Activated CD4-positive, alpha-beta T cell treated with anti-CD3 and anti-CD28 coated beads for 36 hours (primary cell): ENCODE data around the gene ARHGEF40. TPM values are rescaled to one million over a fixed set of nuclear protein-coding genes. Genes with fewer than 3 reads are reported as not detected.
"Not testable (repeated sequence)": the region's sequence is repeated elsewhere in the genome, so short reads cannot be mapped to it uniquely, and the experiment has no call there.

Experiments used
- ATAC-seq: fragments of 200-7000 bp; cut with Tn5 transposase; one replicate; pipeline ENCODE4 v1.10.0; 2021; ENCODE audit warnings: mild to moderate bottlenecking, moderate library complexity
- CTCF ChIA-PET: fragments of 350-600 bp; sonication (Branson Sonifier 250); formaldehyde crosslinking; loops from one replicate; lab custom pipeline; 2021; ENCODE audit warnings: antibody characterized with exemption; lab: Charles Lee
- POLR2A ChIA-PET: fragments of 350-600 bp; sonication (Branson Sonifier 250); formaldehyde crosslinking; loops from one replicate; lab custom pipeline; 2021; ENCODE audit warnings: antibody characterized with exemption, inconsistent platforms; lab: Charles Lee
- DNase-seq: peaks from one replicate; pipeline ENCODE4 v3.0.0-alpha.2; 2020
- H3K27ac Mint-ChIP-seq: one replicate; pipeline ENCODE4 v1.8.0; 2021; ENCODE audit warnings: mixed read lengths
- H3K27me3 Mint-ChIP-seq: one replicate; pipeline ENCODE4 v1.8.0; 2021; ENCODE audit warnings: mixed read lengths
- H3K36me3 Mint-ChIP-seq: one replicate; pipeline ENCODE4 v1.8.0; 2021; ENCODE audit warnings: low read depth, mixed read lengths
- H3K4me1 Mint-ChIP-seq: one replicate; pipeline ENCODE4 v1.8.0; 2021; ENCODE audit warnings: mixed read lengths
- H3K4me3 Mint-ChIP-seq: one replicate; pipeline ENCODE4 v1.8.0; 2021; ENCODE audit warnings: mild to moderate bottlenecking, moderate library complexity, mixed read lengths
- H3K9me3 Mint-ChIP-seq: one replicate; pipeline ENCODE4 v1.8.0; 2021; ENCODE audit warnings: low read depth, mixed read lengths
- intact Hi-C, 2 experiments: fragments of 100-400 bp; cut with DNase I in 1 of 2; cut with micrococcal nuclease in 1 of 2; formaldehyde crosslinking; loops; one replicate each; pipeline versions ENCODE4 v1.14.2 to v1.15.1; 2022 to 2024; cut with DNase I, micrococcal nuclease
- total RNA-seq, 2 experiments: library from RNA; stranded (reverse); gene quantifications; one replicate each; pipeline ENCODE4 v1.2.3, GENCODE V29; 2021

The ARHGEF40 gene
- total RNA-seq, 2 experiments from 2014 or later: 0.05 to 0.09 TPM

- Mint-ChIP-seq H3K27ac (no peak overlapping the region), H3K36me3 (no peaks in the 10 kb centered on the region), H3K4me3 (no peak overlapping the region), H3K4me1 (peaks cover 6% of the 10 kb centered on the region), H3K27me3 (peaks cover 5% of the 10 kb centered on the region), H3K9me3 (no peaks in the 10 kb centered on the region)
- no peak for ATAC-seq
- intact Hi-C loops: loop anchor here (1.0 to 2.0 kb wide), 2 partner anchors 26 to 184 kb away; no protein-coding TSS in a partner anchor
- CTCF ChIA-PET: interaction anchor here (0.7 to 3.9 kb wide), 13 partner anchors 10 to 69 kb away, joined by 3 to 84 read pairs (median 5); no protein-coding TSS in a partner anchor
- POLR2A ChIA-PET: interaction anchor here (0.6 kb wide), 1 partner anchor 26 kb away, joined by 7 read pairs; no protein-coding TSS in a partner anchor
- no peak for DNase-seq
Observed at GRCh38 chr14:21040370-21040925, 29.7 kb upstream of the ARHGEF40 start.

GRCh38 chr14:21040941-21041340, 29.2 kb upstream of the ARHGEF40 start:
- H3K27me3 Mint-ChIP-seq, H3K4me3 Mint-ChIP-seq, H3K4me1 Mint-ChIP-seq, H3K27ac Mint-ChIP-seq, ATAC-seq, H3K9me3 Mint-ChIP-seq, H3K36me3 Mint-ChIP-seq, DNase-seq, POLR2A ChIA-PET: not testable (repeated sequence)
- CTCF ChIA-PET: interaction anchor here (0.8 to 3.9 kb wide), 8 partner anchors 8 to 168 kb away, joined by 3 to 84 read pairs (median 4); no protein-coding TSS in a partner anchor
- intact Hi-C loops: loop anchor here (1.0 to 2.0 kb wide), 2 partner anchors 27 to 184 kb away; no protein-coding TSS in a partner anchor

GRCh38 chr14:21041676-21042433, 28.2 kb upstream of the ARHGEF40 start, which contains the start of gene RNASE7:
RNASE7 (plus strand) TSS chr14:21042362; CDS start chr14:21042993, 631 bp downstream.
- Mint-ChIP-seq H3K36me3 (no peaks in the 10 kb centered on the region), H3K4me1 (peaks cover 6% of the 10 kb centered on the region), H3K9me3 (no peaks in the 10 kb centered on the region), H3K27ac (no peak within 1 kb of the TSS), H3K27me3 (peaks cover 5% of the 10 kb centered on the region), H3K4me3 (no peak within 1 kb of the TSS)
- ChIA-PET CTCF (interaction anchor here (0.8 to 3.9 kb wide), 4 partner anchors 8 to 168 kb away, joined by 4 to 84 read pairs (median 10); no protein-coding TSS in a partner anchor), POLR2A (no interaction called here)
- no peak for DNase-seq
- intact Hi-C loops: loop anchor here in 1 of 2 experiments (2.0 kb wide), 1 partner anchor 185 kb away; no protein-coding TSS in a partner anchor
- ATAC-seq: no peak

GRCh38 chr14:21042918-21043317, 27.2 kb upstream of the ARHGEF40 start:
- Mint-ChIP-seq H3K27ac (no peak overlapping the region), H3K4me3 (no peak overlapping the region), H3K36me3 (no peaks in the 10 kb centered on the region), H3K27me3 (peaks cover 5% of the 10 kb centered on the region), H3K4me1 (peaks cover 6% of the 10 kb centered on the region), H3K9me3 (no peaks in the 10 kb centered on the region)
- intact Hi-C loops: no loop called here
- DNase-seq (no peak), ATAC-seq (no peak)
- POLR2A ChIA-PET: no interaction called here
- CTCF ChIA-PET: interaction anchor here (1.0 to 3.0 kb wide), 3 partner anchors 11 to 39 kb away, joined by 3 to 24 read pairs (median 6); no protein-coding TSS in a partner anchor

GRCh38 chr14:21043387-21043973, 26.6 kb upstream of the ARHGEF40 start:
- Mint-ChIP-seq H3K36me3 (no peaks in the 10 kb centered on the region), H3K9me3 (no peaks in the 10 kb centered on the region), H3K27me3 (peaks cover 6% of the 10 kb centered on the region), H3K27ac (no peak overlapping the region), H3K4me1 (peaks cover 6% of the 10 kb centered on the region), H3K4me3 (no peak overlapping the region)
- no peak for DNase-seq
- POLR2A ChIA-PET: no interaction called here
- CTCF ChIA-PET: interaction anchor here (0.6 to 3.0 kb wide), 8 partner anchors 10 to 149 kb away, joined by 3 to 24 read pairs (median 4); no protein-coding TSS in a partner anchor
- intact Hi-C loops: no loop called here
- ATAC-seq: no peak

GRCh38 chr14:21043974-21044618, 26.0 kb upstream of the ARHGEF40 start:
- no peak overlapping the region for H3K4me3 Mint-ChIP-seq
- no peaks in the 10 kb centered on the region for H3K36me3 Mint-ChIP-seq
- ChIA-PET CTCF (interaction anchor here (0.6 to 3.0 kb wide), 7 partner anchors 11 to 149 kb away, joined by 3 to 24 read pairs (median 4); no protein-coding TSS in a partner anchor), POLR2A (no interaction called here)
- H3K9me3 Mint-ChIP-seq: no peaks in the 10 kb centered on the region
- DNase-seq (no peak), ATAC-seq (no peak)
- H3K27ac Mint-ChIP-seq: no peak overlapping the region
- intact Hi-C loops: no loop called here
- peaks cover 8% of the 10 kb centered on the region for H3K27me3 Mint-ChIP-seq
- H3K4me1 Mint-ChIP-seq: peaks cover 6% of the 10 kb centered on the region

GRCh38 chr14:21047378-21047781, 22.7 kb upstream of the ARHGEF40 start:
- Mint-ChIP-seq H3K27ac (no peak overlapping the region), H3K27me3 (peaks cover 6% of the 10 kb centered on the region), H3K9me3 (no peaks in the 10 kb centered on the region), H3K4me1 (peaks cover 6% of the 10 kb centered on the region), H3K4me3 (no peak overlapping the region), H3K36me3 (no peaks in the 10 kb centered on the region)
- DNase-seq: no peak
- ATAC-seq: no peak
- intact Hi-C loops: no loop called here
- CTCF ChIA-PET: interaction anchor here (0.6 to 3.9 kb wide), 10 partner anchors 13 to 189 kb away, joined by 3 to 19 read pairs (median 4); partner anchors contain the start of gene RNASE13
- POLR2A ChIA-PET: no interaction called here

- H3K36me3 Mint-ChIP-seq: no peaks in the 10 kb centered on the region
- H3K27ac Mint-ChIP-seq: no peak overlapping the region
- CTCF ChIA-PET: interaction anchor here (3.1 to 3.9 kb wide), 2 partner anchors 9 to 34 kb away, joined by 16 to 19 read pairs; no protein-coding TSS in a partner anchor
- no peaks in the 10 kb centered on the region for H3K9me3 Mint-ChIP-seq
- no peak for ATAC-seq
- intact Hi-C loops: no loop called here
- DNase-seq: no peak
- peaks cover 3% of the 10 kb centered on the region for H3K27me3 Mint-ChIP-seq
- H3K4me3 Mint-ChIP-seq: no peak overlapping the region
- H3K4me1 Mint-ChIP-seq: peaks cover 6% of the 10 kb centered on the region
- POLR2A ChIA-PET: no interaction called here
Observed at GRCh38 chr14:21048638-21049037, 21.5 kb upstream of the ARHGEF40 start.

GRCh38 chr14:21049271-21049673, 20.8 kb upstream of the ARHGEF40 start:
- Mint-ChIP-seq H3K4me3 (no peak overlapping the region), H3K27ac (no peak overlapping the region), H3K4me1 (peaks cover 6% of the 10 kb centered on the region), H3K9me3 (no peaks in the 10 kb centered on the region), H3K36me3 (no peaks in the 10 kb centered on the region), H3K27me3 (peaks cover 3% of the 10 kb centered on the region)
- no peak for ATAC-seq
- intact Hi-C loops: no loop called here
- POLR2A ChIA-PET: no interaction called here
- no peak for DNase-seq
- CTCF ChIA-PET: interaction anchor here (3.1 to 3.9 kb wide), 2 partner anchors 9 to 34 kb away, joined by 16 to 19 read pairs; no protein-coding TSS in a partner anchor

- no peaks in the 10 kb centered on the region for H3K36me3 Mint-ChIP-seq
- H3K4me1 Mint-ChIP-seq: peaks cover 2% of the 10 kb centered on the region
- ATAC-seq (no peak), DNase-seq (no peak)
- H3K27me3 Mint-ChIP-seq: peaks cover 3% of the 10 kb centered on the region
- intact Hi-C loops: no loop called here
- H3K27ac Mint-ChIP-seq: no peak overlapping the region
- CTCF ChIA-PET: interaction anchor here (1.2 to 3.1 kb wide), 3 partner anchors 11 to 41 kb away, joined by 4 to 16 read pairs (median 12); no protein-coding TSS in a partner anchor
- no peaks in the 10 kb centered on the region for H3K9me3 Mint-ChIP-seq
- no peak overlapping the region for H3K4me3 Mint-ChIP-seq
- POLR2A ChIA-PET: no interaction called here
Observed at GRCh38 chr14:21050597-21050996, 19.5 kb upstream of the ARHGEF40 start.
